Right ventricle myocardium inferior (tissue), 1 donor: ENCODE measurements around the gene SPRY4. TPM values are rescaled to one million over a fixed set of nuclear protein-coding genes. Genes with fewer than 3 reads are reported as not detected.
"Not testable (repeated sequence)": the region's sequence is repeated elsewhere in the genome, so short reads cannot be mapped to it uniquely, and the experiment has no call there.

Experiments
- ATAC-seq: fragments of 200-7000 bp; cut with Tn5 transposase; one replicate; pipeline ENCODE4 v1.9.1; 2020; ENCODE audit warnings: mild to moderate bottlenecking, moderate library complexity
- DNase-seq: peaks from one replicate; pipeline ENCODE4 v3.0.0; 2021; ENCODE audit errors: missing footprints
- intact Hi-C: fragments of 100-400 bp; cut with DNase I; formaldehyde crosslinking; loops from one replicate; pipeline ENCODE4 v1.11.0; 2022
- total RNA-seq: library from RNA; stranded (reverse); fragmentation: NEBNext Ultra II Directional; extraction: Animal tissue kit (Norgen Biotek cat#: 25700); gene quantifications from one replicate; pipeline ENCODE4 v1.2.1, GENCODE V29; 2021
- donor health status: DM: no; HTN: yes; CAD: no; lungs with severe emphysema.

The SPRY4 gene
- total RNA-seq, 1 donor from 2014 or later, result 9.7 TPM

DNA sequence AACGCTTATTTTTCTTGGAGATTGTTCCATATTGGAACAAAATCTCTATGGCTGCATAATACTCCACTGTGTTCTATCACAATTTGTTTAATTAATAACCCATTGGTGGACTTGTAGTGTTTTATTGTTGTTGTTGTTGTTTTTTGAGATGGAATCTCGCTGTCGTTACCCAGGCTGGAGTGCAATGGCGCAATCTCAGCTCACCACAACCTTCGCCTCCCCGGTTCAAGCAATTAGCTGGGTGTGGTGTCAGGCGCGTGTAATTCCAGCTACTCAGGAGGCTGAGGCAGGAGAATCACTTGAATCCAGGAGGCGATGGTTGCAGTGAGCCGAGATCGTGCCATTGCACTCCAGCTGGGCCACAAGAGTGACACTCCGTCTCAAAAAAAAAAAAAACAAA is 38.7 kb downstream of the SPRY4 start:
- intact Hi-C loops, result loop anchor here (10.0 kb wide), 1 partner anchor 131 kb away; no protein-coding TSS in a partner anchor
- no peak for ATAC-seq

GRCh38 chr5:142283304-142283703 is 41.5 kb downstream of the SPRY4 start:
- intact Hi-C loops, result loop anchor here (5.0 to 10.0 kb wide), 3 partner anchors 34 to 129 kb away; no protein-coding TSS in a partner anchor
- no peak for ATAC-seq
- no peak for DNase-seq

More for the DNA sequence above, 38.7 kb downstream of the SPRY4 start:
- no peak for DNase-seq

DNA sequence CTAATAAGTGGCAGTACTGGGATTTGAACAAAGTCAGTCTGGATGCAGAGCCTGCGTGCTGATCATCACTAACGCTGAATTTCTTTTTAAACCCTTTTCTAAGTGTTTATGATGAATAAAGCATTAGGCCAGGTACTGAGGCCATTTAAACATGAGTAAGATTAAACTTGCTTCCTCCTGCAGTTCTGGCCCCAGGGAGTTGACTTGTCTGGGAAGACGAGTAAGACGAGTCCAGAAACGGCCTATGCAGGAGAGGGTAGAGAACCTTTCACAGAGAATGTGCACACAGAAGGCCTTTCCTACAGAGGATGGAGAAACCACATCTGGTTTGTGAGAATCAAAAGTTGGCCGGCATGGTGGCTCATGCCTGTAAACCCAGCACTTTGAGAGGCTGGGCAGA is 42.9 kb downstream of the SPRY4 start:
- DNase-seq (no peak), ATAC-seq (no peak)
- intact Hi-C loops, result loop anchor here (2.0 to 10.0 kb wide), 4 partner anchors 35 to 261 kb away; no protein-coding TSS in a partner anchor

- intact Hi-C loops, result loop anchor here (2.0 to 10.0 kb wide), 4 partner anchors 36 to 262 kb away; no protein-coding TSS in a partner anchor
- DNase-seq (no peak), ATAC-seq (peak; percentile 51)
Measured at GRCh38 chr5:142281008-142281367, 43.8 kb downstream of the SPRY4 start.

DNA sequence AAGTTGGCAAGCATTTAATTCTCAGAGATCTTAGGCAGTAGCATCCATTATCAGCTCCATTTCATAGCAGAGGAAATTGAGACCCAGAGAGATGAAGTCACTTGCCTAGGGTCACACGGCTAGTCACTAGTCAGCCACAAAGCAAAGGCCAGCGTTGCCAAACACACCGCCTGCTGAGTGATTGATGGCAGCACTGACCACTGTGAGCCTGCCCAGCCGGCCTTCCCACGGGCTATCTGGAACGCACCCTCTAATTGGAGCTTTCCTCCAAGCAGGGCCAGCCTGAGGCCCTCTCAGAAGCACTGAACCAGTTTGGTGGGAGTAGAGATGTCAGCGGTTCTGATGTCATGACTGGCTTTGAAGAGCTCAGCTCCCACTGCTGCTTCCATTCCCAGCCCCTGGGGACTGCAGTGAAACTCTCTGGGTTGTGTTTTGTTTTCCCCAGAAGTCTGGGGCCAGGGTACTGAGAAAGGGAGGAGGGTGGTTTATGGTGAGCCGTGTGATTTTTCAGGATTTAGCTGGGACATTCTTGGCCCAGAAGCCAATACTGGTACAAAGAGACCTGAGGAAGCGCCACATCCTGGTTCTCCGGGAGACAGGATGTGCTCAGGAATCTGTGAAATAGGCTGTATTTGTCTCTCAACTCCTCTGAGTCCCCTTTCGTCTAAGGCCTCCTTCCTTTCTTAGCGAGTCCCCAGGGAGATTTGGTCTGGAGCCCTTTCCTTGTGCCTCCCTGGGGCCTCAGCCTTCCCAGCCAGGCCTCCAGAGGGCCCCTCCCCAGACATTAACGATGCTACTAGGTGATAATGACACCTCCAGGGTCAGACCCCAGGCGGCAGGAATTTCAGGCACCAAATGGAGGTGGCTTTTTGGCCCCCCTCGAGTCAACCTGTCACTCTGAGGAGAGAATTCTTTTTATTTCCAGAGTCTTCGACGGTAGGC is 44.5 kb downstream of the SPRY4 start:
- DNase-seq (peak; percentile 83), ATAC-seq (peak; percentile 88)
- intact Hi-C loops, result loop anchor here (2.0 to 10.0 kb wide), 4 partner anchors 37 to 262 kb away; no protein-coding TSS in a partner anchor

GRCh38 chr5:142278627-142279026 is 46.2 kb downstream of the SPRY4 start:
- DNase-seq, result no peak
- intact Hi-C loops, result no loop called here
- no peak for ATAC-seq

GRCh38 chr5:142277796-142278195 is 47.0 kb downstream of the SPRY4 start:
- intact Hi-C loops, result no loop called here
- ATAC-seq (no peak), DNase-seq (no peak)

GRCh38 chr5:142276517-142276916 is 48.3 kb downstream of the SPRY4 start:
- intact Hi-C loops, result no loop called here
- DNase-seq, result no peak
- ATAC-seq, result no peak

DNA sequence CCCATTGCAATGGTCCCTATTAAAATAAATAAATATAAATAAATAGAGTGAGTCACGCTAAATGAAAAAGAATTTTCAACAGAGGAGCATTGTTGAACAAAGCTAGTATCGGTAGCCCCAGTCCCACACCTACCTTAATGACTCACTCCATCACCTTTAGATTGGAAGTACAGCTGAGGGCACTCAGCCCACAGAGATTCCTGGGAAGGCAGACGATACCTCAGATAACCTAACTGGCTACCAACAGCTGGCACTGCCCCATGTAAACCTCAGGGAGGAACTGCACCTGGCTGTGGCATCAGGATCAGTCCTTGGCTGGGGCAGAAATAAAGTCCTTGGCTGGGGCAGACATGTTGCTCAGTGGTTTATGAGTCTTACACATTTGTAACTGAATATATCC is 49.3 kb downstream of the SPRY4 start:
- ATAC-seq (no peak), DNase-seq (no peak)
- intact Hi-C loops, result no loop called here

DNA sequence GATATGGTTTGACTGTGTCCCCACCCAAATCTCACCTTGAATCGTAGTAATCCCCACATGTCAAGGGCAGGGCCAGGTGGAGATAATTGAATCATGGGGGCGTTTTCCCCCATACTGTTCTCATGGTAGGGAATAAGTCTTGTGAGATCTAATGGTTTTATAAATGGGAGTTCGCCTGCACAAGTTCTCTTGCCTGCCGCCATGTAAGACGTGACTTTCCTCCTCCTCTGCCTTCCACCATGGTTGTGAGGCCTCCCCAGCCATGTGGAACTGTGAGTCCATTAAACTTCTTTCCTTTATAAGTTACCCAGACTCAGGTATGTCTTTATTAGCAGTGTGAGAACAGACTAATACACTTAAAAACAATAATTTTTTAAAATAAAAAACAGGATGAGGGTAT is 52.2 kb downstream of the SPRY4 start:
- intact Hi-C loops, DNase-seq, ATAC-seq: not testable (repeated sequence)

DNA sequence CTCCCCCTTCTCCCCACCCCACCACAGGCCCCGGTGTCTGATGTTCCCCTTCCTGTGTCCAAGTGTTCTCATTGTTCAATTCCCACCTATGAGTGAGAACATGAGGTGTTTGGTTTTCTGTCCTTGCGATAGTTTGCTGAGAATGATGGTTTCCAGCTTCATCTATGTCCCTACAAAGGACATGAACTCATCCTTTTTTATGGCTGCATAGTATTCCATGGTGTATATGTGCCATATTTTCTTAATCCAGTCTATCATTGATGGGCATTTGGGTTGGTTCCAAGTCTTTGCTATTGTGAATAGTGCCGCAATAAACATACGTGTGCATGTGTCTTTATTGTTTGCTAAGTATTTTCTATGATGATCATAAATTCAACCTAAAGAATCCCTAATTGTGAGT is 60.7 kb downstream of the SPRY4 start:
- ATAC-seq, intact Hi-C loops, DNase-seq: not testable (repeated sequence)

GRCh38 chr5:142263346-142263745 is 61.5 kb downstream of the SPRY4 start:
- ATAC-seq (no peak), DNase-seq (no peak)
- intact Hi-C loops, result no loop called here

DNA sequence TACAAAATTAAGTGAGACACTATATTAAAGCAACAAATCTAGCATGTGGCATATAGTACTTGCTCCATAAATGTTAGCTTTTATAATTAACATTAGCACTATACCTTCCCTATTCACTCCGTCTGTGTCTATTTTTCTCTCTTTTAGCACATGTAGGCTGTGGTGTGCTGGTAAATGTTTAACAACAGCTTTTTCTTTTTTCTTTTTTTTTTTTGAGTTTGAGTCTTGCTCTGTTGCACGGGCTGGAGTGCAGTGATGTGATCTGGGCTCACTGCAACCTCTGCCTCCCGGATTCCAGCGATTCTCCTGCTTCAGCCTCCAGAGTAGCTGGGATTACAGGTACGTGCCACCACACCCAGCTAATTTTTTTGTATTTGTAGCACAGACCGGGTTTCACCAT is 62.1 kb downstream of the SPRY4 start:
- DNase-seq (no peak), ATAC-seq (no peak)
- intact Hi-C loops, result no loop called here

Other genes starting within 250 kb of the SPRY4 start
- gene NDFIP1, start 216.2 kb downstream of the SPRY4 start, total RNA-seq, result 51.9 TPM